NT2/D1 (cell line): ENCODE results near the gene MAN2B1.

Source experiments
- SUZ12 ChIP-seq: IDR thresholded peaks from 2 replicates; pipeline ENCODE4 v1.6.1; 2011; ENCODE audit not compliant: insufficient read length, insufficient read depth; ENCODE audit errors: extremely low read depth
- YY1 ChIP-seq: IDR thresholded peaks from 2 replicates; pipeline ENCODE4 v1.6.1; 2011; ENCODE audit not compliant: insufficient read length, insufficient read depth

- TF ChIP-seq YY1, result no peak
- no peak for TF ChIP-seq SUZ12
Observed at GRCh38 chr19:12676384-12676792, 9.8 kb upstream of the MAN2B1 start.
